NCI-H524 treated with DMSO at 0.1 percent for 48 hours (cell line): Measurements from ENCODE around the gene TOMM34.

ENCODE experiments used
- DNase-seq: peaks from one replicate; lab custom pipeline; 2025; lab: John Stamatoyannopoulos, UW

The TOMM34 gene

GRCh38 chr20:44930517-44931168 is 29.6 kb downstream of the TOMM34 start:
- DNase-seq = no peak

DNA sequence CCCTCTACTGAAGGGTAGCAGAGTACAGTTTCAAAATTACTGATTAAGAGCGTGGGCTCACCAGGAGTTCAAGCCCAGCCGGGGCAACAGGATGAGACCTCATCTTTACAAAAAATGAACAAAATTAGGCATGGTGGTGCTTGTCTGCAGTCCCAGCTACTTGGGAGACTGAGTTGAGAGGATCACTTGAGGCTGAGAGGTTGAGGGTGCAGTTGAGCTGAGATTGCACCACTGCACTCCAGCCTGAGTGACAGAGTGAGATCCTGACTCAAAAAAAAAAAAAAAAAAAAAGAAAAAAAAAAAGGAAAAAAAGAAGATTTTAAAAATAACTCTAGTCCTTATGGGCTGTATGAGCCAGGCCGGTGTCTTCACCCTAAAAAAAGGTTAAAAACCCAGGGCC is 31.6 kb downstream of the TOMM34 start:
- no peak for DNase-seq

DNA sequence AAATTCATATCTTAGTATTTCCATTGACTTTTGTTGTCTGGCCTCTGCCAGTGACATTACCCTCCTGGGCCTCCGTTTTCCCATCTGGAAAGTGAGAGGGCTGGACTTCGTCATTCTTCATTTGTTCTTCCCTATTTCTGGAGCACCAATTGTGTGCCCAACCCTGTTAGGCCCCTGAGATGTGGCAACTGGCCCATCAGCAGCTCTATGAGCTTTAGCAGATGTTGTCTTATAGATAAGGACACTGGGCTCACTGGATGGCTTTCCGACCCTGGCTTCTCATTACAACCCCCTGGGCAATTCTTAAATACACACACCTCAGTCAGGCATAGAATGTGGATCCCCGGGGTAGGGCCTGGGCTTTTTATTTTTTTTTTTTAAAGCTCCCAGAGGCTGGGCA is 35.7 kb downstream of the TOMM34 start:
- DNase-seq = no peak

DNA sequence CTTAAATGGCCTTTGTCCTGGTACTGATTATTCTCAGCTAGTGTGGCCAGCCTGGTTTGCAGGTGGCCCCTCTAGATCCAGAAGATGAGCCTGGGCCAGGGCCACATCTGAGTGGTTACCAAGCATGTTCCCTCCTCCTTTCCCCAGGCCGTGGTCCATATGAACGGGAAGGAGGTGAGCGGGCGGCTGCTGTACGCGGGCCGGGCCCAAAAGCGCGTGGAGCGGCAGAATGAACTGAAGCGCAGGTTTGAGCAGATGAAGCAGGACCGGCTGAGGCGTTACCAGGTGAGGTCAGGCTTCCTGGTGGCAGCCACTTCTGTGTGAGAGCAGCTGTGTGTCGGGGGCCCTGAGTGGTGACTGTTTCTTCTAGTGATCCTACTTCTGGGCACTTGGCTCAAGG is 38.8 kb downstream of the TOMM34 start:
- no peak for DNase-seq

GRCh38 chr20:44918761-44919160 is 41.4 kb downstream of the TOMM34 start:
- no peak for DNase-seq

DNA sequence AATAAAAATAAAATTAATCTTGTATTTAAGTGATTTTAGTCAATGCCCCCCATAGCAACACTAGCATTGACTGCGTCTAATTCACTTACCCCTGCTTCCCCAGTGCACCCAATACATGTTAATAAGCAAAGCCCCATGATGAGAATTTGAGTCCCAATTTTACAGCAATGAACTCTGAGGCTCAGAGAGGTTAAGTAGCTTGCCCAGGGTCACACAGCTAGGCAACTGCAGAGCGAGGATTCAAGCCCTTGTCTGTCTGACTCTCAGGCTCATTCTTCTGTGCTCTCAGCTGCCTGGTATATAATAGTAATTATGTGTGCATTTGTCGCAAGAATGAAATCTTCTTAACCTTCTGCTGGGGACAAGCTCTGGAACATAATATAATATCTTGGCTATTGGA is 41.9 kb downstream of the TOMM34 start:
- no peak for DNase-seq

DNA sequence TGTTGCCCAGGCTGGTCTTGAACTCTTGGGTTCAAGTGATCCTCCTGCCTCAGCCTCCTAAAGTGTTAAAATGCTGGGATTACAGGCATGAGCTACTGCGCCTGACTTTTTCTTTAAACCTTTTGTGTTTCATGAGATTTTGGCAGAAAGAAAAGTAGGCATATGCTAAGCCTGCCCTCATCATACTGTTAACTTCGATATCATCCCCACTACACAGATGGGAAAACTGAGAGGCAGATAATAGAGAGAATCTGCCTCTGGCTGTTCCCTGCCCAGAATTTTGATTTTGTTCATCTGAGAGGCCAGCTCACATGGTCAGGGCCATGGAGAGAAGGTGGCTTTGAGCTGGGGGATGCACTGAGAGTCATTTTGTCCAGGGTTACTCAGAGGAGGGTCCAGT is 42.8 kb downstream of the TOMM34 start:
- DNase-seq = no peak

DNA sequence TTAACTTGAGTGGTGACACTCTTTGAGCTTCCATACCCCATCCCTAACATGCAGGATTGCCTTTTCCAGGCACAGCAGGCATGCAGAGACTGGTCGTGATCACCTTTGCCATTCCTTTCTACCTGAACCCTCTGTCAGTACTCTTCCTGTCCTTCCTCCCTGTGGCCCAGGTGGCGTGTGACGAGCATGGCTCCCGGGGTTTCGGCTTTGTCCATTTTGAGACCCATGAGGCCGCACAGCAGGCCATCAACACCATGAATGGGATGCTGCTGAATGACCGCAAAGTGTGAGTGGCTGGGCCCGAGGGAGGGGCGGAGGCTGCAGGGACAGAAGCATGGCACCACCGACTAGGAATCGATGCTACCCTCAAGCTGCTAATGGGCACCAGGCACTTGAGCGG is 43.6 kb downstream of the TOMM34 start:
- DNase-seq = no peak

- DNase-seq = no peak
Observed at GRCh38 chr20:44914924-44915323, 45.3 kb downstream of the TOMM34 start.

GRCh38 chr20:44912189-44912588 is 48.0 kb downstream of the TOMM34 start:
- no peak for DNase-seq

DNA sequence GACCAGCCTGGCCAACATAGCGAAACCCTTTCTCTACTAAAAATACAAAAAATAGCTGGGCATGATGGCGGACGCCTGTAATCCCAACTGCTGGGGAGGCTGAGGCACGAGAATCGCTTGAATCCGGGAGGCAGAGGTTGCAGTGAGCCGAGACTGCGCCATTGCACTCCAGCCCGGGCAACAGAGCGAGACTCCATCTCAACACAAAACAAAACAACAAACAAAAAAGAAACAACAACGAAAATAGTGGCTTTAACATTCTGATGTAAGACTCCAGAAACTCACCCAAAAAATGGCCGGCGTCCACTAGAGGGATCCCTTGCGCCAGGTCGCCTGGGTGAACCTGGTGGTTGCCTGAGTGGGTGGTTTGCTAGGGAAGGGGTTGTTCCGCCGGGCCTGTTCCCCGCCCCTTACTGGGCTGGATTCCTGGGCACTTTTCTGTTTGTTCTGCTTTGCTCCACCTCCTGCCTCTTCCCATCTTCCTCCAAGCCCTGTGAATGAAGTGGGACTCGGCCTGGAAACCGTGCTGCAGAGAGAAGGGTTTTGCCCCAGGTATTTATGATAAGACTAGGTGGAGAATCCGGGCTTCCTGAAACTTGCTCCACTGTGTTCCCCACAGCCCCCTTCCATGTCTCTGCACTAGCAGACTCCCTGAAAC is 48.8 kb downstream of the TOMM34 start:
- no peak for DNase-seq

DNA sequence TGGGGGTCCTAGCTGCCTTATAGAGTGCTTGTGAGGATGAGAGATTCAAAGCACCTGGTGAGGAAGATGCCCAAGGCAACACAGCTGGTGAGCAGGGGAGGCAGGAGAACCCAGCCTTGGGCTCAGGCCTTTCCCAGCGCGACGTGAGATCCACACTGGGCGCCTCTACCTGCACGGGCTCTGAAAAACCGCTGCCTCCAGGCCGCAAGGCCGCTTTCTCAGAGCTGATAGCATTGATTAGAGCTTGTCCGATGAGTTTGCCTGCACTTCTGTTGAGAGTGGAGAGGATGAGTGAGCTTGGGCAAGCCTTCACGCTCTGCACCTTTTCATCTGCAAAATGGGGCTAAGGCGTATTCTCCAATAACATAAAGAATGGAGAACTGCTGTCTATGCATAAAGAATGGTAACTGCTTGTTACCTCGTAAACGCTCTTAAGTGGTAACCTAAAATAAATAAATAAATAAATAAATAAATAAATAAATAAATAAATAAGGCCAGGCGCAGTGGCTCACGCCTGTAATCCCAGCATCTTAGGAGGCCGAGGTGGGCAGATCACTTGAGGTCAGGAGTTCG is 49.4 kb downstream of the TOMM34 start:
- DNase-seq = no peak

GRCh38 chr20:44909872-44910689 is 50.1 kb downstream of the TOMM34 start, which contains the start of gene PABPC1L:
Gene PABPC1L, plus strand, starts transcription at chr20:44910060. Its CDS starts 84 bp downstream, at chr20:44910144.
- DNase-seq = no peak

DNA sequence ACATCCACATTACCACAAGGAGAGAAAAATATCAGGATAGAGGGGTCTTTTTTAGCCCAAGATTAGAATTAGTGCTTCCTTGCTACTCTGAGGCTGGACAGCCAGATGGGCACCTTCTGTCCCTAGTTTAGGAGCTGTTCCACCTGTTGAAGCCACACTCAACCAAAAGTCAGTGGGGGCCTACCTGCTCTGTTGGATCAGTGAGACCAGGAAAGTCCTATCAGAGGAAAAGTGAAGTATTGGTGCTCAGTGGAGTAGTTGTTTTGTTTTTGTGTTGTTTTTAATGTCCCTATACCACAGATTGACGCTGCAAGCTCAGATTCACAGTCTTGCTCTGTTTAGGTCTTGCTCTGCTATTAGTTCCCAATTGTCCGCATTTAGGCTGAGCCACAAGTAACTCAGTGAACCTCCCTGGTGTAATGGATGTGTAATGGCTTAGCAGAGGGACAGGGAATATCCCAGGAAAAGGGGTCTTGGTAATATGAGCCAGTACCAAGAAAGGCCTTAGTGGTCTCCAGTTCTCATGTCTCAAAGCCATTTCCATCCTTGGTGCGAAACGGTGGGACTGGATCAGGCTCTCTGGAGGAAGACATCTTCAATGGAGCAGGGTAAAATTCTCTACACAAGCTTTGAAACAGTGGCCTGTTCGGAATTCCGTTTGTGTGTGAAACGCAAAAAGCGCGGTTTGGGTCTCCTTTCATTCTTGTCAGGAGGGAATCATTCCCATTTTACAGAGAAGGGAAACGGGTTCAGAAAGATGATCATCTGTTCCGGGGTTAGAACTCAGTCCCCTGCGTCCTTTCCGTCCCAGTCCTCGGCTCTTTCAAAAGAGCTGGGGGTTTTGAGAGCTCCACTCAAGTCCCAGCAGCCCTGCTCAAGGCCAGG is 51.0 kb downstream of the TOMM34 start:
- DNase-seq = no peak

- no peak for DNase-seq
Observed at GRCh38 chr20:44904377-44904776, 55.8 kb downstream of the TOMM34 start.

DNA sequence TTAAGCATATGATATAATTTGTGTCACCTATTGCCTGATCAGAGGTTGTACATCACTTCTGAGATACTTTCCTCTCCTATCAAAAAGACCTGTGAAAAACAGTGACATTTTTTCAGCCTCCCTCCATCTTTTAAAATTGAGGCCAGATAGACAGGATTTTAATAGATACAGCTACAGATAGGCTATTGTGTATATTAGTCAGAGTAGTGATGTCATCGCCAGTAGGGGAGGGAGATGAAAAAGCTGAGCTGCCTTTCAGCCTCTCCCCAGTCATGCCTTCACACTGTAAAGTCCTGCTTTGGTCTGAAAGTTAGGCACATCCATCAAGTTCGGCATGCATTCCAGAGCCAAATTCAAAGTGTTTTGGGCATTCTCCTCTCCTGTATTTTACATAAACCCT is 58.2 kb downstream of the TOMM34 start:
- no peak for DNase-seq

DNA sequence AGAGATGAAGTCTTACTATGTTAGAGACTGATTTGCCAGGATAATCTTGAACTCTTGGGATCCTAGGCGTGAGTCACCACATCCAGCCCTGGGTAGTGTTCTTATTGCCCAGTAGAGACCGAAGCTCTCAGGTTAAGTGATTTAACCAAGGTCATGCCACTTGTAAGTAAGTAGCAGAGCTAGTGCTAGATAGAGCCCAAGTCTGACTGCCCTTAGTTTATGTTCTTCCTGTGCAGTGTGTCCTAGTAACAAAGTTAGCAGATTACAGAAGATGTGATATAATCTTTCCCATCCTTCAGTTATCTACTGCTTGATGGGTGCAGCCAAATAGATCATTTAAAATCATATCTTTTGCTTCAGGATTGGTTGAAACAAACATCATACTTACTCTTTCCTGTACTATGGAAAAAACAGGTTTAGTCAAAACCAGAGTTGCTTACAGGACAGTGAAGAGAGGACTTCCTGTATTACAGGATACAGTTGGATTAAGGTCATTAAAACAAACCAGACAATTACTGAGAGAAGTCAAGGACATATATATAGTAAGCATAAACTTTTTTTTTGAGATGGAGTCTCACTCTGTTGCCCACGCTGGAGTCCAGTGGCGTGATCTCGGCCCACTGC is 59.9 kb downstream of the TOMM34 start:
- no peak for DNase-seq

GRCh38 chr20:44897133-44897532 is 63.1 kb downstream of the TOMM34 start:
- DNase-seq = no peak

- no peak for DNase-seq
Observed at GRCh38 chr20:44896583-44896982, 63.6 kb downstream of the TOMM34 start.

GRCh38 chr20:44894959-44895358 is 65.2 kb downstream of the TOMM34 start:
- DNase-seq = no peak
